ENCODE measurements around the gene EP300. TPM values are rescaled to one million over a fixed set of nuclear protein-coding genes. Genes with fewer than 3 reads are reported as not detected.

The EP300 gene
- total and polyA plus RNA-seq, 4 donors = 14.9 to 177 (median 44.4) TPM

DNA sequence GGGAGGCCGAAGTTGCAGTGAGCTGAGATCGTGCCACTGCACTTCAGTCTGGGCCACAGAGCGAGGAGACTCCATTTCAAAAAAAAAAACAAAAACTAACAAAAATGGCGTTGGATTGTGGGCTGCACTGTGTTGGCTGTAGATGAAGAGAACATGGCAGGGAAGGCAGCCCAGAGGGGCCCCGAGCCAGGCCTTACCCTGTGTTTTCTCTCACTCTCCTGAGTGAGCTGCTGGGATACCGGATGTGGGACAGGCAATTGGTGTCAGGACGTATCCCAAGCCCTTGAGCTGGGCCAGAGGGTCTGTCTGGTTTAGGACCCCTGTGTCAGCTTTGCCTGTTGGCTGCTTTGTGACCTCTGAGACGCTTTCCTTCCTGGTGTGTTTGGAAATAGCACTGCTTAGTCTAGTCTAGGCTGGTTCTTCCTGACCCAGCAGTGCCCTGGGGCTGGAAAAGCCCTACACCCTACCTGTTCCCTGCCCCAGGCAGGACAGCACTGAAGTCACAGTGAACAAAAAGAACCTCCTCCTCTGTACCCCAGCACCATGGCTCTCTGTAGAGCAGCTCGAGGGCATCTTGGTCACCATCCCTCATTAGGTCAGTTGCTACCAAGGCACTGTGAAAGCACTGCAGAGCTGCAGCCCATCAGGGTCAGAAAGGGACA is 130.6 kb downstream of the EP300 start:
- TF ChIP-seq, protein P1, sequence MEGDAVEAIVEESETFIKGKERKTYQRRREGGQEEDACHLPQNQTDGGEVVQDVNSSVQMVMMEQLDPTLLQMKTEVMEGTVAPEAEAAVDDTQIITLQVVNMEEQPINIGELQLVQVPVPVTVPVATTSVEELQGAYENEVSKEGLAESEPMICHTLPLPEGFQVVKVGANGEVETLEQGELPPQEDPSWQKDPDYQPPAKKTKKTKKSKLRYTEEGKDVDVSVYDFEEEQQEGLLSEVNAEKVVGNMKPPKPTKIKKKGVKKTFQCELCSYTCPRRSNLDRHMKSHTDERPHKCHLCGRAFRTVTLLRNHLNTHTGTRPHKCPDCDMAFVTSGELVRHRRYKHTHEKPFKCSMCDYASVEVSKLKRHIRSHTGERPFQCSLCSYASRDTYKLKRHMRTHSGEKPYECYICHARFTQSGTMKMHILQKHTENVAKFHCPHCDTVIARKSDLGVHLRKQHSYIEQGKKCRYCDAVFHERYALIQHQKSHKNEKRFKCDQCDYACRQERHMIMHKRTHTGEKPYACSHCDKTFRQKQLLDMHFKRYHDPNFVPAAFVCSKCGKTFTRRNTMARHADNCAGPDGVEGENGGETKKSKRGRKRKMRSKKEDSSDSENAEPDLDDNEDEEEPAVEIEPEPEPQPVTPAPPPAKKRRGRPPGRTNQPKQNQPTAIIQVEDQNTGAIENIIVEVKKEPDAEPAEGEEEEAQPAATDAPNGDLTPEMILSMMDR (IDR thresholded peaks at IDR 0.05; ENCODE audit: control extremely low read depth, extremely low read depth) = no peak
- Histone ChIP-seq H3K9ac (ENCODE audit: insufficient read depth in 1 of 2, low read length in 2 of 2) (no peak overlapping the region), H3K4me1 (ENCODE audit: control insufficient read depth in 5 of 5, insufficient read depth in 5 of 5, low read length in 5 of 5) (peaks cover 0 to 2% (median 0%) of the 10 kb centered on the region in 5 donors), H3K36me3 (ENCODE audit: control insufficient read depth in 4 of 4, insufficient read depth in 4 of 4, low read length in 4 of 4) (peaks cover 12 to 64% (median 24%) of the 10 kb centered on the region in 4 donors), H3K27ac (ENCODE audit: low read depth in 1 of 2, low read length in 1 of 2) (no peak overlapping the region), H3K9me3 (ENCODE audit: control insufficient read depth in 4 of 4, insufficient read depth in 3 of 4, low read length in 3 of 4) (no peaks in the 10 kb centered on the region), H3K27me3 (ENCODE audit: control insufficient read depth in 3 of 3, insufficient read depth in 3 of 3, low read length in 2 of 3) (no peaks in the 10 kb centered on the region), H3K4me3 (no peak overlapping the region)
- DNase-seq = no peak
- 91 to 96% methylated on average over 9 of the region's 9 CpGs for WGBS, 2 donors
- no peak for ATAC-seq (ENCODE audit: insufficient read depth, low FRiP score)

DNA sequence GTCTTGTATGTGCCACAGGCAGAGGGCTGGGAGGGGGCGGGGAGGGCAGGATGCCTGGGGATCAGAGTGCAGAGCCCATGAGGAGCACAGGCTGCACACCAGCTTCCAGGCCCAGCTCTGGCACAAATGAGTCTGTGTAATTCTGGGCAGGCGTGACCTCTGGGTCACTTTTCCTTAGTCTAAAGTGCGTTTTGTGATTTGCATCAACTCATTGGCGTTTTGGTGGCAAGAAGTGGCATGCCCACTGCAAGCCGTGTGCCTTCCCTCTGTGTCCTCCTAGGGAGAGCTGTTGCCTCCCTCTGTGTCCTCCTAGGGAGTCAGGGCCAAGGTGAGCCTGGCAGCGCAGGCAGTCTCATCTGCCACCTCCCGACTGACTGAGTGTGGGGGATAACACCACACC is 131.1 kb downstream of the EP300 start:
- no peak overlapping the region for H3K4me3 ChIP-seq
- H3K27me3 ChIP-seq (ENCODE audit: control insufficient read depth in 3 of 3, insufficient read depth in 3 of 3, low read length in 2 of 3) = no peaks in the 10 kb centered on the region
- H3K9me3 ChIP-seq (ENCODE audit: control insufficient read depth in 4 of 4, insufficient read depth in 3 of 4, low read length in 3 of 4) = no peaks in the 10 kb centered on the region
- H3K36me3 ChIP-seq (ENCODE audit: control insufficient read depth in 4 of 4, insufficient read depth in 4 of 4, low read length in 4 of 4) = peaks cover 12 to 68% (median 24%) of the 10 kb centered on the region in 4 donors
- H3K9ac ChIP-seq (ENCODE audit: insufficient read depth in 1 of 2, low read length in 2 of 2) = no peak overlapping the region
- ATAC-seq (ENCODE audit: insufficient read depth, low FRiP score) (no peak), DNase-seq (no peak)
- TF ChIP-seq, protein P1 (IDR thresholded peaks at IDR 0.05; ENCODE audit: control extremely low read depth, extremely low read depth) = no peak
- WGBS, 2 donors = 90 to 92% methylated on average over 7 of the region's 7 CpGs
- no peak overlapping the region for H3K27ac ChIP-seq (ENCODE audit: low read depth in 1 of 2, low read length in 1 of 2)
- H3K4me1 ChIP-seq (ENCODE audit: control insufficient read depth in 5 of 5, insufficient read depth in 5 of 5, low read length in 5 of 5) = no peaks in the 10 kb centered on the region

DNA sequence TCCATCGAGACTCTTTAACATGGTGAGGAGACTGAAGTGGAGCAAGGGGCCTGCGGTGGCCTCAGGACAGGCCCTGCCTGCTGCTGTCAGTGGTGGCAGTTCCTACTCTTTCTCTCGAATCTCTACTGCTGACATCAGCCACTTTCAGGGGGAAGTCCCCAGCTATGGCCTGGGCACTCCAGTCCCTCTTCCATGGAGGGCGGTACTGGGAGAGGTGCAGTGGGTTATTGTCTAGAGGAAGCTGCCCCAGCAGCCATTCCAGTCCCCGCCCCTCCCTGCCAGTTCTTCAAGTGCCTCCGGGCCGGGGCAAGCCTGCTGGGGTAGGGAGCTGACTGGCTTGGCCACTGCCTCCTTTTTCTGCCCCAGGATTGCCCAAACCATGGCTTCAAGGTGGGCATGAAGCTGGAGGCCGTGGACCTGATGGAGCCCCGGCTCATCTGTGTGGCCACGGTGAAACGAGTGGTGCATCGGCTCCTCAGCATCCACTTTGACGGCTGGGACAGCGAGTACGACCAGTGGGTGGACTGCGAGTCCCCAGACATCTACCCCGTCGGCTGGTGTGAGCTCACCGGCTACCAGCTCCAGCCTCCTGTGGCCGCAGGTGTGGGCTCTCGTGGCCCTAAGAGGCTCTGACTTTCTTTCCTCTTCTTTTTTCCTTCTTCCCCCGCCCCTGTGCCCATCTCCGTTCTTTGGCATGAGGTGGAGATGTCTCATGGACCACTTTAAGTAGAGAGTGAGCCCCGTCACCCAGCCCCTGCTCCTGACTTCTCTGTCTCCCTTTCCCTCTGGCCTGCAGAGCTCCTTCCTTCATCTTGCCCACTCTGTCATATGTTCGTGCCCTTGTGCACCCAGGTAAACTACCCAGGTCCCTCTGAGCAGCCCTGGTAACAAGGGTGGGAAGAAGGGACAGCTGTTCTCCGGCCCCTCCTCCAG is 134.6 kb downstream of the EP300 start:
- Histone ChIP-seq H3K27ac (ENCODE audit: low read depth in 1 of 2, low read length in 1 of 2) (no peak overlapping the region), H3K4me1 (ENCODE audit: control insufficient read depth in 5 of 5, insufficient read depth in 5 of 5, low read length in 5 of 5) (peaks cover 0 to 5% (median 0%) of the 10 kb centered on the region in 5 donors), H3K9ac (ENCODE audit: insufficient read depth in 1 of 2, low read length in 2 of 2) (no peak overlapping the region), H3K36me3 (ENCODE audit: control insufficient read depth in 4 of 4, insufficient read depth in 4 of 4, low read length in 4 of 4) (peaks cover 6 to 67% (median 14%) of the 10 kb centered on the region in 4 donors), H3K9me3 (ENCODE audit: control insufficient read depth in 4 of 4, insufficient read depth in 3 of 4, low read length in 3 of 4) (no peaks in the 10 kb centered on the region), H3K4me3 (no peak overlapping the region), H3K27me3 (ENCODE audit: control insufficient read depth in 3 of 3, insufficient read depth in 3 of 3, low read length in 2 of 3) (no peaks in the 10 kb centered on the region)
- ATAC-seq (ENCODE audit: insufficient read depth, low FRiP score) (peak; percentile 54), DNase-seq (no peak)
- 90 to 94% methylated on average over 26 of the region's 26 CpGs for WGBS, 2 donors
- TF ChIP-seq, protein P1 (IDR thresholded peaks at IDR 0.05; ENCODE audit: control extremely low read depth, extremely low read depth) = no peak
